Endothelial cell of umbilical vein (primary cell): Measurements from ENCODE around the gene CDC42BPG. TPM values are rescaled to one million over a fixed set of nuclear protein-coding genes. Genes with fewer than 3 reads are reported as not detected.

Experiments
- BruUV-seq: library from RNA; stranded (reverse); fragments of 400-500 nt; replicated peaks from 2 replicates; lab custom pipeline; 2021; lab: Mats Ljungman, UMichigan
- CTCF ChIA-PET: fragments of 300-600, 350-600 bp; sonication (Branson Sonifier 250); formaldehyde crosslinking; loops from one replicate; lab custom pipeline; 2021; ENCODE audit warnings: antibody characterized with exemption, inconsistent platforms; lab: Charles Lee
- POLR2A ChIA-PET: fragments of 300-600, 350-600 bp; sonication (Branson Sonifier 250); formaldehyde crosslinking; loops from one replicate; lab custom pipeline; 2021; ENCODE audit warnings: antibody characterized with exemption, inconsistent platforms; lab: Charles Lee
- DNase-seq: peaks from one replicate; pipeline ENCODE4 v3.0.0-alpha.2; 2011; ENCODE audit warnings: low read depth, low spot score
- FAIRE-seq: peaks from 2 replicates; lab custom pipeline; 2011; peaks lifted over from hg19 to GRCh38; lab: Jason Lieb, UNC
- H2AFZ ChIP-seq: 2 replicates; pipeline ENCODE4 v1.6.0; 2012; ENCODE audit warnings: low read depth, low read length, control low read depth, inconsistent platforms
- H3K27ac ChIP-seq: 2 replicates; pipeline ENCODE4 v1.5.1; 2011; ENCODE audit warnings: low read depth, mild to moderate bottlenecking, control low read depth, low read length, moderate library complexity; ENCODE audit not compliant: insufficient read depth
- H3K27me3 ChIP-seq, 2 experiments: 2 replicates each; pipeline versions ENCODE4 v1.6.0 to v1.6.1; 2011; ENCODE audit warnings: low read length in 2 of 2, mixed read lengths in 1 of 2; ENCODE audit not compliant: control insufficient read depth in 2 of 2, insufficient read depth in 2 of 2
- H3K36me3 ChIP-seq, 2 experiments: 2 replicates in 1 of 2; 3 replicates in 1 of 2; pipeline ENCODE4 v1.5.1; 2011; ENCODE audit warnings: low read length in 2 of 2, mild to moderate bottlenecking in 1 of 2, moderate library complexity in 1 of 2; ENCODE audit not compliant: control insufficient read depth in 2 of 2, insufficient read depth in 2 of 2; ENCODE audit errors: extremely low read depth in 1 of 2
- H3K4me1 ChIP-seq: 3 replicates; pipeline ENCODE4 v1.5.1; 2011; ENCODE audit warnings: mild to moderate bottlenecking, low read length; ENCODE audit not compliant: control insufficient read depth, insufficient read depth; ENCODE audit errors: extremely low read depth
- H3K4me2 ChIP-seq: 2 replicates; pipeline ENCODE4 v1.6.1; 2011; ENCODE audit warnings: low read length, control low read depth, mixed read lengths; ENCODE audit not compliant: insufficient read depth
- H3K4me3 ChIP-seq, 3 experiments: fragments of 200-600 bp in 1 of 3; sonication (generic), shearing (Covaris generic) in 1 of 3; replicated peaks in 1 of 3; 2 replicates each; pipeline ENCODE4 v1.5.1; 2011 to 2016; ENCODE audit warnings: control low read depth in 3 of 3, low read length in 3 of 3, mild to moderate bottlenecking in 2 of 3, inconsistent platforms in 1 of 3, low read depth in 1 of 3, moderate library complexity in 1 of 3; ENCODE audit not compliant: insufficient read depth in 1 of 3
- H3K79me2 ChIP-seq: 2 replicates; pipeline ENCODE4 v1.6.0; 2012; ENCODE audit warnings: low read length, inconsistent platforms; ENCODE audit not compliant: control insufficient read depth, insufficient read depth
- H3K9ac ChIP-seq: replicated peaks from 2 replicates; pipeline ENCODE3; 2011; ENCODE audit warnings: low read length, control low read depth; ENCODE audit not compliant: insufficient read depth; ENCODE audit errors: extremely low read depth
- H3K9me1 ChIP-seq: replicated peaks from 3 replicates; pipeline ENCODE4 v1.6.0; 2011; ENCODE audit warnings: mild to moderate bottlenecking, low read length; ENCODE audit not compliant: control insufficient read depth, insufficient read depth; ENCODE audit errors: extremely low read depth
- H3K9me3 ChIP-seq: replicated peaks from 2 replicates; pipeline ENCODE4 v1.5.1; 2012; ENCODE audit warnings: low read length, inconsistent platforms; ENCODE audit not compliant: control insufficient read depth, insufficient read depth
- H4K20me1 ChIP-seq: replicated peaks from 2 replicates; pipeline ENCODE3; 2011; ENCODE audit warnings: mild to moderate bottlenecking, low read length; ENCODE audit not compliant: control insufficient read depth, insufficient read depth; ENCODE audit errors: extremely low read depth
- EZH2 ChIP-seq: IDR thresholded peaks from 2 replicates; pipeline ENCODE4 v1.6.1; 2012; ENCODE audit warnings: borderline replicate concordance, low read depth, mild to moderate bottlenecking, moderate library complexity, low read length, inconsistent platforms; ENCODE audit not compliant: severe bottlenecking
- FOS ChIP-seq: IDR thresholded peaks from 2 replicates; pipeline ENCODE4 v1.6.1; 2011; ENCODE audit warnings: mild to moderate bottlenecking, low read length, moderate library complexity, borderline replicate concordance; ENCODE audit not compliant: insufficient read depth
- GATA2 ChIP-seq: IDR thresholded peaks from 2 replicates; pipeline ENCODE4 v1.7.0; 2011; ENCODE audit warnings: low read depth, mild to moderate bottlenecking, moderate library complexity, mixed read lengths, low read length; ENCODE audit not compliant: insufficient read length, insufficient read depth
- JUN ChIP-seq: IDR thresholded peaks from 2 replicates; pipeline ENCODE4 v1.6.1; 2011; ENCODE audit warnings: borderline replicate concordance, low read depth; ENCODE audit not compliant: insufficient read length, insufficient read depth
- MAX ChIP-seq: IDR thresholded peaks from 2 replicates; pipeline ENCODE4 v1.6.1; 2011; ENCODE audit not compliant: insufficient read depth, insufficient read length
- MYC ChIP-seq: IDR thresholded peaks from one replicate; pipeline ENCODE4 v1.6.1; 2011; ENCODE audit warnings: mild to moderate bottlenecking, low read depth, low read length
- POLR2A ChIP-seq: IDR thresholded peaks from 2 replicates; pipeline ENCODE4 v1.6.1; 2012; ENCODE audit warnings: low read depth, mild to moderate bottlenecking, control low read depth, low read length
- POLR2AphosphoS5 ChIP-seq: IDR thresholded peaks from 2 replicates; pipeline ENCODE4 v1.6.1; 2012; ENCODE audit warnings: low read depth, mild to moderate bottlenecking, control low read depth, low read length, moderate library complexity; ENCODE audit not compliant: insufficient read depth
- dilution Hi-C: fragments of 300-500 bp; cut with MboI; formaldehyde crosslinking; loops from one replicate; pipeline ENCODE4 v1.15.0; 2019; ENCODE audit warnings: low sequenced_read_pairs; ENCODE audit not compliant: extremely low pct_ligation_motif_present
- intact Hi-C: fragments of 100-400 bp; cut with micrococcal nuclease; formaldehyde crosslinking; loops from one replicate; pipeline ENCODE4 v1.10.0; 2022
- polyA plus RNA-seq, 4 experiments: library from polyadenylated mRNA; depleted of rRNA in 3 of 4; stranded (reverse) in 3 of 4; unstranded in 1 of 4; fragments of >200 nt; gene quantifications; 2 replicates each; pipeline versions ENCODE4 v1.2.1 to v1.2.3, GENCODE V29; 2011 to 2012; ENCODE audit warnings: missing spikeins in 1 of 4
- total RNA-seq: library from RNA; stranded (reverse); gene quantifications from 2 replicates; pipeline ENCODE4 v1.2.3, GENCODE V29; 2021
- TF ChIP-seq, protein P1 (sequence below), 2 donors: IDR thresholded peaks; 1 replicate in 1 of 2; 2 replicates in 1 of 2; pipeline ENCODE4 v1.5.1; 2011; ENCODE audit warnings: low read length in 2 of 2, mild to moderate bottlenecking in 2 of 2, moderate library complexity in 2 of 2, control low read depth in 1 of 2, inconsistent platforms in 1 of 2, low read depth in 1 of 2; ENCODE audit not compliant: insufficient read depth in 1 of 2; ENCODE audit errors: extremely low read depth in 1 of 2

CDC42BPG gene
- total and polyA plus RNA-seq, 2 donors (not counting 3 experiments of a cell fraction or from before 2014, with no cell fraction given), result 0.19 to 0.42 TPM

DNA sequence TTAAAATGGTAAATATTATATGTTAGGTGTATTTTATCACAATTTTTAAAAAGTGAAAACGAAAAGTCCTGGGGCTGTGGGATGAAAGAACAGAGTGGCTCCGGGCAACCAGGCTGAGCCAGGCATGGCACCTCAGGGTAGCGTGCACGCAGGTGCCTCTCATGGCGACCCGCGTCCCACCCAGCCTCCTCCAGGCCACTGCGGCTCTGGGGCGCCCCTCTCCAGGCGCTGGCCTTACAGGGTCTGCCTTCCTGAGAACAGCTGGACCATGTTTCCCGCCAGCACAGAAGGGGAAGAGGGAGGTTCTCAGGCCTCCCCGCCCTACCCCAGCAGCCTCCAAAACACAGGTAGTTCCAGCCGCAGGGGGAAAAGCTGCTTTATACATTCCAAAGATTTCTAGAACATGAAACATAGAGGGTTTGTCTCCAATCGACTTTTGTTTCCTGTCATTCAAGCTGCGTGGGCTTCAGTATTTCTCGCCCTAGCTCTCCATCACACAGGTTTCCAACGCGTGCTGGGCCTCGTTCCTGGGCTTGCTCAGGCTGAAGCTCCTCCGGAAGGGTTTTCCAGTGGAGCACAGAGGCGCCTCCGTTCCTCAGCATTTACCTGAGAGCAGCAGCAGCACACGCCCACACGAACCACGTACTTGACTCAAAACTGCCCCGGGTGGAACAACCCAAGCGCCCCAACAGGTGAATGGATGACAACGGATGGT is 23.5 kb upstream of the CDC42BPG start:
- no peak for DNase-seq
- H3K27ac ChIP-seq, result peak overlapping the region; percentile 98
- peaks cover 64% of the 10 kb centered on the region for H3K4me1 ChIP-seq
- intact Hi-C loops (no loop called here), dilution Hi-C loops (no loop called here)
- CTCF ChIA-PET, result interaction anchor here (1.1 to 3.7 kb wide), 6 partner anchors 10 to 145 kb away, joined by 3 to 101 read pairs (median 44); partner anchors contain the start of gene EHD1
- no peaks in the 10 kb centered on the region for H3K9me1 ChIP-seq
- no peak overlapping the region for H3K4me3 ChIP-seq
- H3K9me3 ChIP-seq, result no peaks in the 10 kb centered on the region
- POLR2A ChIA-PET, result interaction anchor here (1.6 to 3.5 kb wide), 2 partner anchors 10 to 13 kb away, joined by 12 to 45 read pairs; partner anchors contain the start of gene EHD1
- peak overlapping the region; percentile 67 for H3K9ac ChIP-seq
- no peaks in the 10 kb centered on the region for H3K27me3 ChIP-seq
- BruUV-seq, result no TSS peak
- TF ChIP-seq POLR2AphosphoS5 (no peak), FOS (no peak), POLR2A (no peak), JUN (no peak), GATA2 (no peak), EZH2 (no peak), MYC (no peak), MAX (no peak)
- TF ChIP-seq, protein P1, sequence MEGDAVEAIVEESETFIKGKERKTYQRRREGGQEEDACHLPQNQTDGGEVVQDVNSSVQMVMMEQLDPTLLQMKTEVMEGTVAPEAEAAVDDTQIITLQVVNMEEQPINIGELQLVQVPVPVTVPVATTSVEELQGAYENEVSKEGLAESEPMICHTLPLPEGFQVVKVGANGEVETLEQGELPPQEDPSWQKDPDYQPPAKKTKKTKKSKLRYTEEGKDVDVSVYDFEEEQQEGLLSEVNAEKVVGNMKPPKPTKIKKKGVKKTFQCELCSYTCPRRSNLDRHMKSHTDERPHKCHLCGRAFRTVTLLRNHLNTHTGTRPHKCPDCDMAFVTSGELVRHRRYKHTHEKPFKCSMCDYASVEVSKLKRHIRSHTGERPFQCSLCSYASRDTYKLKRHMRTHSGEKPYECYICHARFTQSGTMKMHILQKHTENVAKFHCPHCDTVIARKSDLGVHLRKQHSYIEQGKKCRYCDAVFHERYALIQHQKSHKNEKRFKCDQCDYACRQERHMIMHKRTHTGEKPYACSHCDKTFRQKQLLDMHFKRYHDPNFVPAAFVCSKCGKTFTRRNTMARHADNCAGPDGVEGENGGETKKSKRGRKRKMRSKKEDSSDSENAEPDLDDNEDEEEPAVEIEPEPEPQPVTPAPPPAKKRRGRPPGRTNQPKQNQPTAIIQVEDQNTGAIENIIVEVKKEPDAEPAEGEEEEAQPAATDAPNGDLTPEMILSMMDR (IDR thresholded peaks at IDR 0.05; ENCODE audit: extremely low read depth in 1 of 2, insufficient read depth in 1 of 2, low read depth in 1 of 2, low read length in 2 of 2), result no peak
- FAIRE-seq, result no peak
- peaks cover 0 to 3% of the 10 kb centered on the region in 2 experiments for H3K36me3 ChIP-seq
- peaks cover 80% of the 10 kb centered on the region for H3K79me2 ChIP-seq
- H2AFZ ChIP-seq, result no peak overlapping the region
- H3K4me2 ChIP-seq, result no peak overlapping the region
- H4K20me1 ChIP-seq, result no peaks in the 10 kb centered on the region
